ENCODE results near the gene CCP110. TPM values are rescaled to one million over a fixed set of nuclear protein-coding genes. Genes with fewer than 3 reads are reported as not detected.

CCP110 gene
- polyA plus RNA-seq, 1 donor (not counting 4 experiments of a cell fraction or from before 2014, with no cell fraction given), result 5.5 TPM

- no peak overlapping the region for H3K4me3 ChIP-seq (ENCODE audit: control insufficient read depth in 2 of 3, extremely low read depth in 1 of 3, insufficient read depth in 2 of 3, low read depth in 1 of 3, low read length in 3 of 3)
- dilution Hi-C loops (cut with MboI; ENCODE audit: extremely low pct_ligation_motif_present, low sequenced_read_pairs), result loop anchor here (25.0 kb wide), 1 partner anchor 93 kb away; the partner anchor contains the start of gene TMC5
Measured at GRCh38 chr16:19505600-19506303, 18.0 kb upstream of the CCP110 start.

GRCh38 chr16:19506965-19507364 lies 16.8 kb upstream of the CCP110 start:
- Histone ChIP-seq H3K27ac (ENCODE audit: control insufficient read depth, insufficient read depth, low read length) (no peak overlapping the region), H3K4me2 (ENCODE audit: control insufficient read depth, extremely low read depth, insufficient read depth, low read depth, low read length) (no peak overlapping the region), H3K4me3 (ENCODE audit: control insufficient read depth in 2 of 3, extremely low read depth in 1 of 3, insufficient read depth in 2 of 3, low read depth in 1 of 3, low read length in 3 of 3) (no peak overlapping the region), H4K20me1 (ENCODE audit: control insufficient read depth, extremely low read depth, insufficient read depth, low read length) (peaks cover 4% of the 10 kb centered on the region), H3K4me1 (ENCODE audit: control insufficient read depth, extremely low read depth, insufficient read depth, low read length) (no peaks in the 10 kb centered on the region), H3K9me1 (ENCODE audit: control insufficient read depth, extremely low read depth, insufficient read depth, low read length) (no peaks in the 10 kb centered on the region), H3K79me2 (ENCODE audit: control insufficient read depth, insufficient read depth, low read length) (no peaks in the 10 kb centered on the region), H3K9ac (ENCODE audit: control insufficient read depth, extremely low read depth, insufficient read depth, low read length) (no peak overlapping the region), H2AFZ (ENCODE audit: control insufficient read depth, low read length) (no peak overlapping the region), H3K27me3 (ENCODE audit: control insufficient read depth, extremely low read depth, insufficient read depth, low read length) (no peaks in the 10 kb centered on the region), H3K9me3 (ENCODE audit: control insufficient read depth, low read depth, low read length) (no peaks in the 10 kb centered on the region), H3K36me3 (ENCODE audit: control insufficient read depth in 2 of 2, extremely low read depth in 1 of 2, insufficient read depth in 2 of 2, low read length in 2 of 2) (peaks cover 14 to 18% of the 10 kb centered on the region in 2 experiments)
- TF ChIP-seq CTCF (optimal IDR thresholded peaks at IDR 0.05 in 1 of 3, IDR thresholded peaks at IDR 0.05 in 1 of 3, conservative IDR thresholded peaks at IDR 0.05 in 1 of 3; ENCODE audit: extremely low read depth in 1 of 3, insufficient read depth in 2 of 3, low read length in 3 of 3) (no peak), EZH2 (IDR thresholded peaks at IDR 0.05; ENCODE audit: low read length) (no peak)
- DNase-seq (ENCODE audit: low read depth, low spot score) (no peak), FAIRE-seq (no peak)
- dilution Hi-C loops (cut with MboI; ENCODE audit: extremely low pct_ligation_motif_present, low sequenced_read_pairs), result loop anchor here (25.0 kb wide), 1 partner anchor 95 kb away; the partner anchor contains the start of gene TMC5

More at GRCh38 chr16:19505600-19506303, 18.0 kb upstream of the CCP110 start:
- DNase-seq (ENCODE audit: low read depth, low spot score), result no peak
- no peak for FAIRE-seq
- Histone ChIP-seq H4K20me1 (ENCODE audit: control insufficient read depth, extremely low read depth, insufficient read depth, low read length) (peaks cover 4% of the 10 kb centered on the region), H3K27ac (ENCODE audit: control insufficient read depth, insufficient read depth, low read length) (no peak overlapping the region), H3K9me1 (ENCODE audit: control insufficient read depth, extremely low read depth, insufficient read depth, low read length) (no peaks in the 10 kb centered on the region), H2AFZ (ENCODE audit: control insufficient read depth, low read length) (no peak overlapping the region), H3K79me2 (ENCODE audit: control insufficient read depth, insufficient read depth, low read length) (no peaks in the 10 kb centered on the region), H3K9ac (ENCODE audit: control insufficient read depth, extremely low read depth, insufficient read depth, low read length) (no peak overlapping the region), H3K36me3 (ENCODE audit: control insufficient read depth in 2 of 2, extremely low read depth in 1 of 2, insufficient read depth in 2 of 2, low read length in 2 of 2) (peaks cover 17 to 18% of the 10 kb centered on the region in 2 experiments), H3K4me1 (ENCODE audit: control insufficient read depth, extremely low read depth, insufficient read depth, low read length) (no peaks in the 10 kb centered on the region), H3K27me3 (ENCODE audit: control insufficient read depth, extremely low read depth, insufficient read depth, low read length) (no peaks in the 10 kb centered on the region), H3K4me2 (ENCODE audit: control insufficient read depth, extremely low read depth, insufficient read depth, low read depth, low read length) (no peak overlapping the region), H3K9me3 (ENCODE audit: control insufficient read depth, low read depth, low read length) (no peaks in the 10 kb centered on the region)
- TF ChIP-seq CTCF (optimal IDR thresholded peaks at IDR 0.05 in 1 of 3, IDR thresholded peaks at IDR 0.05 in 1 of 3, conservative IDR thresholded peaks at IDR 0.05 in 1 of 3; ENCODE audit: extremely low read depth in 1 of 3, insufficient read depth in 2 of 3, low read length in 3 of 3), result no peak
- TF ChIP-seq EZH2 (IDR thresholded peaks at IDR 0.05; ENCODE audit: low read length), result no peak
